Measurements from ENCODE around the gene CCDC70. TPM values are rescaled to one million over a fixed set of nuclear protein-coding genes. Genes with fewer than 3 reads are reported as not detected.

Gene CCDC70
- total RNA-seq, 1 experiment from 2014 or later = not detected

- H3K27me3 Mint-ChIP-seq (ENCODE audit: low read depth) = peaks cover 14% of the 10 kb centered on the region
- no peak overlapping the region for H3K27ac Mint-ChIP-seq
- ATAC-seq = no peak
- H3K4me1 Mint-ChIP-seq = peaks cover 30% of the 10 kb centered on the region
- no peak overlapping the region for H3K4me3 Mint-ChIP-seq
- no peaks in the 10 kb centered on the region for H3K36me3 Mint-ChIP-seq
- no peak for DNase-seq (ENCODE audit: low spot score)
- no peaks in the 10 kb centered on the region for H3K9me3 Mint-ChIP-seq
- ChIA-PET CTCF (interaction anchor here (0.6 to 2.0 kb wide), 2 partner anchors 12 to 22 kb away, joined by 3 to 7 read pairs; partner anchors contain the start of gene TMEM272), POLR2A (no interaction called here)
- TF ChIP-seq ZBTB43 (CRISPR knock-in tag; IDR thresholded peaks at IDR 0.05) (no peak), ZNF138 (CRISPR knock-in tag; conservative IDR thresholded peaks at IDR 0.05) (no peak), GABPB1 (CRISPR knock-in tag; IDR thresholded peaks at IDR 0.05) (no peak), TEAD4 (CRISPR knock-in tag; IDR thresholded peaks at IDR 0.05) (no peak), ZNF281 (CRISPR knock-in tag; IDR thresholded peaks at IDR 0.05) (no peak), ZNF263 (CRISPR knock-in tag; IDR thresholded peaks at IDR 0.05; ENCODE audit: low read depth) (no peak), CREB1 (CRISPR knock-in tag; IDR thresholded peaks at IDR 0.05) (no peak), ELF4 (CRISPR knock-in tag; IDR thresholded peaks at IDR 0.05; ENCODE audit: low read depth) (no peak), PRDM15 (CRISPR knock-in tag; IDR thresholded peaks at IDR 0.05) (no peak), RELA (CRISPR knock-in tag; IDR thresholded peaks at IDR 0.05; ENCODE audit: borderline replicate concordance) (no peak), E2F1 (CRISPR knock-in tag; IDR thresholded peaks at IDR 0.05) (no peak), SMAD3 (CRISPR knock-in tag; IDR thresholded peaks at IDR 0.05; ENCODE audit: borderline replicate concordance) (no peak), PRRX2 (CRISPR knock-in tag; IDR thresholded peaks at IDR 0.05) (no peak), ESRRA (CRISPR knock-in tag; IDR thresholded peaks at IDR 0.05; ENCODE audit: borderline replicate concordance) (no peak)
These were observed 38.4 kb upstream of the CCDC70 start for GRCh38 chr13:51823359-51823758.

- TF ChIP-seq FOXK1 (CRISPR knock-in tag; IDR thresholded peaks at IDR 0.05) (no peak), ZNF423 (CRISPR knock-in tag; IDR thresholded peaks at IDR 0.05) (no peak), GRHL2 (CRISPR knock-in tag; IDR thresholded peaks at IDR 0.05; ENCODE audit: insufficient replicate concordance, severe bottlenecking) (no peak), SOX15 (CRISPR knock-in tag; IDR thresholded peaks at IDR 0.05) (no peak), TP53 (CRISPR knock-in tag; IDR thresholded peaks at IDR 0.05) (no peak), ZBTB43 (CRISPR knock-in tag; IDR thresholded peaks at IDR 0.05) (no peak), IRF1 (CRISPR knock-in tag; IDR thresholded peaks at IDR 0.05) (no peak), FOXP4 (CRISPR knock-in tag; IDR thresholded peaks at IDR 0.05) (no peak), SMAD4 (CRISPR knock-in tag; IDR thresholded peaks at IDR 0.05) (no peak)
- Mint-ChIP-seq H3K4me3 (no peak overlapping the region), H3K9me3 (no peaks in the 10 kb centered on the region), H3K27me3 (ENCODE audit: low read depth) (peaks cover 14% of the 10 kb centered on the region), H3K36me3 (no peaks in the 10 kb centered on the region), H3K4me1 (peaks cover 25% of the 10 kb centered on the region), H3K27ac (no peak overlapping the region)
- CTCF ChIA-PET = interaction anchor here (0.6 to 2.0 kb wide), 2 partner anchors 11 to 21 kb away, joined by 3 to 7 read pairs; partner anchors contain the start of gene TMEM272
- no peak for ATAC-seq
- POLR2A ChIA-PET = no interaction called here
- DNase-seq (ENCODE audit: low spot score) = no peak
These were observed 37.9 kb upstream of the CCDC70 start for GRCh38 chr13:51823863-51824262.

Data from WTC11 (cell line).